GM12878 (cell line): ENCODE data around the gene RIN2. TPM values are rescaled to one million over a fixed set of nuclear protein-coding genes. Genes with fewer than 3 reads are reported as not detected.

Experiments used
- ATAC-seq: fragments of 200-7000 bp; cut with Tn5 transposase; 3 replicates; pipeline ENCODE4 v1.9.1; 2020; ENCODE audit warnings: mild to moderate bottlenecking, moderate library complexity
- BruUV-seq: library from RNA; stranded (reverse); fragments of 400-500 nt; replicated peaks from 2 replicates; lab custom pipeline; 2021; lab: Mats Ljungman, UMichigan
- CTCF ChIA-PET: fragments of 300-600 bp; sonication (Branson Sonifier 250); formaldehyde crosslinking; extraction: SDS; loops from one replicate; lab custom pipeline; 2021; ENCODE audit warnings: inconsistent platforms; lab: Yijun Ruan, JAX
- POLR2A ChIA-PET: fragments of 350-600 bp; formaldehyde crosslinking; extraction: SDS; loops from one replicate; lab custom pipeline; 2021; ENCODE audit warnings: inconsistent platforms; lab: Charles Lee
- RAD21 ChIA-PET: fragments of 300-600 bp; sonication (Branson Sonifier 250); formaldehyde crosslinking; loops from one replicate; lab custom pipeline; 2023; ENCODE audit warnings: antibody characterized with exemption; ENCODE audit not compliant: unreplicated experiment; lab: Charles Lee
- SMC1A ChIA-PET: fragments of 300-600 bp; sonication (Branson Sonifier 250); formaldehyde crosslinking; loops from one replicate; lab custom pipeline; 2023; ENCODE audit not compliant: unreplicated experiment, uncharacterized antibody; lab: Charles Lee
- DNase-seq: peaks from one replicate; pipeline ENCODE4 v3.0.0-alpha.2; 2011; ENCODE audit warnings: low read depth, low spot score
- FAIRE-seq: peaks from 3 replicates; lab custom pipeline; 2011; peaks lifted over from hg19 to GRCh38; lab: Jason Lieb, UNC
- H2AFZ ChIP-seq: 2 replicates; pipeline ENCODE4 v1.6.0; 2011; ENCODE audit warnings: low read depth, low read length, control low read depth; ENCODE audit not compliant: control insufficient read depth
- H3K27ac ChIP-seq: 2 replicates; pipeline ENCODE4 v1.5.1; 2011; ENCODE audit warnings: control low read depth; ENCODE audit not compliant: control insufficient read depth, insufficient read depth
- H3K27me3 ChIP-seq, 2 experiments: replicated peaks in 1 of 2; 2 replicates each; pipeline versions ENCODE4 v1.6.0 to v1.6.1; 2011; ENCODE audit warnings: low read length in 1 of 2; ENCODE audit not compliant: control insufficient read depth in 2 of 2, insufficient read depth in 2 of 2
- H3K36me3 ChIP-seq, 2 experiments: 2 replicates each; pipeline ENCODE4 v1.5.1; 2011; ENCODE audit warnings: low read length in 1 of 2; ENCODE audit not compliant: control insufficient read depth in 2 of 2, insufficient read depth in 2 of 2
- H3K4me1 ChIP-seq: 2 replicates; pipeline ENCODE4 v1.6.1; 2011; ENCODE audit warnings: mild to moderate bottlenecking, low read length, moderate library complexity, mixed read lengths; ENCODE audit not compliant: control insufficient read depth, insufficient read depth
- H3K4me2 ChIP-seq: 2 replicates; pipeline ENCODE4 v1.6.0; 2011; ENCODE audit warnings: control low read depth; ENCODE audit not compliant: control insufficient read depth, insufficient read depth
- H3K4me3 ChIP-seq: fragments of 200-600 bp; sonication (generic); 2 replicates; pipeline ENCODE4 v1.5.1; 2016
- H3K79me2 ChIP-seq: 2 replicates; pipeline ENCODE4 v1.6.0; 2011; ENCODE audit warnings: low read length; ENCODE audit not compliant: control insufficient read depth, insufficient read depth
- H3K9ac ChIP-seq: 2 replicates; pipeline ENCODE4 v1.8.0; 2011; ENCODE audit warnings: low read length, control low read depth, mixed read lengths; ENCODE audit not compliant: control insufficient read depth, insufficient read depth
- H3K9me3 ChIP-seq: replicated peaks from 3 replicates; pipeline ENCODE4 v1.5.1; 2011; ENCODE audit warnings: mild to moderate bottlenecking, low read length; ENCODE audit not compliant: control insufficient read depth, insufficient read depth
- H4K20me1 ChIP-seq: 2 replicates; pipeline ENCODE4 v1.6.0; 2011; ENCODE audit not compliant: control insufficient read depth, insufficient read depth
- IKZF1 ChIP-seq: fragments of 450-650 bp; conservative IDR thresholded peaks from 2 replicates; pipeline ENCODE4 v1.6.1; 2017; ENCODE audit warnings: antibody characterized with exemption, mild to moderate bottlenecking
- JUNB ChIP-seq: IDR thresholded peaks from 2 replicates; pipeline ENCODE4 v1.6.1; 2016; ENCODE audit warnings: antibody characterized with exemption, mild to moderate bottlenecking
- MEF2B ChIP-seq: fragments of 450-650 bp; IDR thresholded peaks from 2 replicates; pipeline ENCODE4 v1.6.1; 2018; ENCODE audit warnings: mild to moderate bottlenecking, moderate library complexity; ENCODE audit not compliant: partially characterized antibody, poor library complexity, severe bottlenecking
- WGBS: methylation state at CpG from one replicate; pipeline ENCODE4 v1.1.6; 2016; ENCODE audit warnings: low lambda C conversion rate; ENCODE audit not compliant: insufficient replicate concordance, insufficient coverage; ENCODE audit errors: missing lambda C conversion rate; 5-methylcytosine and 5-hydroxymethylcytosine counted together
- in situ Hi-C: fragments of 300-500 bp; cut with MboI; formaldehyde crosslinking; loops from 9 replicates; pipeline ENCODE4 v1.14.3; 2018; ENCODE audit warnings: mixed read lengths
- intact Hi-C: fragments of 100-400 bp; cut with micrococcal nuclease; formaldehyde crosslinking; loops from one replicate; pipeline ENCODE4 v1.14.2; 2022; ENCODE audit not compliant: unreplicated experiment
- polyA plus RNA-seq, 11 experiments: library from polyadenylated mRNA; depleted of rRNA in 4 of 11; unstranded in 6 of 11; stranded (reverse) in 5 of 11; fragments of >200 nt; fragmentation: Nextera tagmentation in 4 of 11; fragmentation: Illumina TruSeq in 1 of 11; extraction: Ambion mirVana in 4 of 11; extraction: Trizol in 1 of 11; gene quantifications; 1 replicate in 1 of 11; 2 replicates in 10 of 11; pipeline versions ENCODE4 v1.2.1 to v1.2.3, GENCODE V29; 2011 to 2016; ENCODE audit warnings: inconsistent platforms in 2 of 11, missing spikeins in 2 of 11, low read depth in 1 of 11
- total RNA-seq, 4 experiments: library from RNA; depleted of rRNA in 3 of 4; stranded (reverse); fragments of >200 nt in 3 of 4; fragmentation: Illumina TruSeq in 1 of 4; extraction: Trizol in 1 of 4; gene quantifications; 2 replicates each; pipeline versions ENCODE4 v1.2.1 to v1.2.3, GENCODE V29; 2013 to 2021
- TF ChIP-seq, protein P1 (sequence below): fragments of 450-650 bp; IDR thresholded peaks from 2 replicates; pipeline ENCODE4 v1.6.1; 2016; ENCODE audit warnings: mild to moderate bottlenecking

The RIN2 gene
- total and polyA plus RNA-seq, 10 of the 15 experiments (the other 5 are each of a cell fraction or from before 2014, with no cell fraction given), result 0.68 to 8.5 (median 4.5) TPM

DNA sequence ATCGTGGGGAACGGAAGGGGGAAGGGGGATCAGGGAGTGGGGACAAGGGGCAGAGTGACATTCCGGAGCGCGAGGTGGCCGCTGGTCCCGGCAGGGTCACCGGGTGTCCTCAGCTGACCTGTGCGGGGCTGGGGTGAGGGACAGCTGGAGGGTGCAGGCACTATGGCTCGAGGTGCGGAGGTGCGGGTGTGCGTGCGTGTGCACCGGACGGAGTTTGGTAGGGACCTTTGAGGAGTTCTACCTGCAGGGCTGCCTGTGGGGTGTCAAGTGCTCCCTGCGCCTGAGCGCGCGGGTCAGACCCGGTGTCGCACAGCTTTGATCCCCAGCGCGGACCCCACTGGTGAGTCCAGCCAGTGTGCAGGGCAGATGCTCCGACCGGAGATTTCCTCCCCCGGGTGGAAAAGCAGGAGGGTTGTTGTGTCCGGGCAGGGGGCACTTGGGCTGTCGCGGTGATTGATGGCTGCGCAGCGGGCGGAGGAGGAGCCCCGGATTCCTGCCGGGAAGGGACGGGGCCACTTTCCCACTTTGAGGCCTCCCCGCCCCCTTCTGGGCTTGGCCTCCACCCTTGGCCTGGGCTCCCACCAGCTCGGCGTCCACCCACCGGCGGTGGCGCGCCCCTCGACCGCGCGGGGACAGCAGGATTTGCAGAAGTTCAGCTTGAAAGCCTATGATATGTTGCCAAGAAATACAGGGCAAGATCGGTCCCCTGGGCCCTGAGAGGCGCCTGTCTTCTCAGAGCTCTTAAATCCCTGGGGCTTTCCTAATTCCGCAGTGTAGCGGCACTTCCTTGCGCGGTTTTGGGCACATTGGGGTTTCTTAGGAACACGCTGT is 658 bp downstream of the RIN2 start:
- Histone ChIP-seq H3K4me1 (no peaks in the 10 kb centered on the region), H3K79me2 (no peaks in the 10 kb centered on the region), H4K20me1 (no peaks in the 10 kb centered on the region), H3K27me3 (peaks cover 12 to 15% of the 10 kb centered on the region in 2 experiments), H3K4me3 (no peak overlapping the region), H3K27ac (no peak overlapping the region), H3K9ac (no peak overlapping the region), H3K9me3 (no peaks in the 10 kb centered on the region), H3K36me3 (no peaks in the 10 kb centered on the region), H2AFZ (no peak overlapping the region), H3K4me2 (no peak overlapping the region)
- 3% methylated on average over 45 of the region's 54 CpGs for WGBS
- BruUV-seq, result no TSS peak
- peak; percentile 55 for ATAC-seq
- SMC1A ChIA-PET, result interaction anchor here (0.6 to 2.7 kb wide), 7 partner anchors 9 to 56 kb away, joined by 3 to 10 read pairs (median 3); no protein-coding TSS in a partner anchor
- POLR2A ChIA-PET, result interaction anchor here (0.5 to 1.8 kb wide), 3 partner anchors 9 to 50 kb away, joined by 3 to 4 read pairs (median 4); no protein-coding TSS in a partner anchor
- RAD21 ChIA-PET, result interaction anchor here (0.7 to 2.5 kb wide), 6 partner anchors 12 to 69 kb away, joined by 3 to 13 read pairs (median 5); no protein-coding TSS in a partner anchor
- CTCF ChIA-PET, result interaction anchor here (1.4 to 1.7 kb wide), 2 partner anchors 21 to 22 kb away, joined by 4 to 5 read pairs; no protein-coding TSS in a partner anchor
- no peak for DNase-seq
- TF ChIP-seq MEF2B (peak; percentile 59), IKZF1 (0 out of 2 replicates have a peak, but pooled peaks have one; percentile 15), JUNB (no peak)
- TF ChIP-seq, protein P1, sequence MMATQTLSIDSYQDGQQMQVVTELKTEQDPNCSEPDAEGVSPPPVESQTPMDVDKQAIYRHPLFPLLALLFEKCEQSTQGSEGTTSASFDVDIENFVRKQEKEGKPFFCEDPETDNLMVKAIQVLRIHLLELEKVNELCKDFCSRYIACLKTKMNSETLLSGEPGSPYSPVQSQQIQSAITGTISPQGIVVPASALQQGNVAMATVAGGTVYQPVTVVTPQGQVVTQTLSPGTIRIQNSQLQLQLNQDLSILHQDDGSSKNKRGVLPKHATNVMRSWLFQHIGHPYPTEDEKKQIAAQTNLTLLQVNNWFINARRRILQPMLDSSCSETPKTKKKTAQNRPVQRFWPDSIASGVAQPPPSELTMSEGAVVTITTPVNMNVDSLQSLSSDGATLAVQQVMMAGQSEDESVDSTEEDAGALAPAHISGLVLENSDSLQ, result no peak
- in situ Hi-C loops (no loop called here), intact Hi-C loops (no loop called here)
- FAIRE-seq, result no peak
